ENCODE measurements around the gene GAREM1. TPM values are rescaled to one million over a fixed set of nuclear protein-coding genes. Genes with fewer than 3 reads are reported as not detected.
"Not testable (repeated sequence)": the region's sequence is repeated elsewhere in the genome, so short reads cannot be mapped to it uniquely, and the experiment has no call there.

Gene GAREM1
- total RNA-seq, 1 experiment from 2014 or later = 1.8 TPM

GRCh38 chr18:32295604-32296003 is 175.1 kb downstream of the GAREM1 start:
- no peak overlapping the region for H3K9ac ChIP-seq (ENCODE audit: low read length)
- no peaks in the 10 kb centered on the region for H3K4me1 ChIP-seq (ENCODE audit: insufficient read depth, low read length)
- no peaks in the 10 kb centered on the region for H4K20me1 ChIP-seq (ENCODE audit: low read length)
- H3K36me3 ChIP-seq (ENCODE audit: low read depth, low read length) = no peaks in the 10 kb centered on the region
- no peaks in the 10 kb centered on the region for H3K79me2 ChIP-seq (ENCODE audit: low read length)
- no peak for ATAC-seq
- no peaks in the 10 kb centered on the region for H3F3A ChIP-seq (ENCODE audit: low read length, unreplicated experiment)
- CTCF ChIA-PET = no interaction called here
- intact Hi-C loops (cut with micrococcal nuclease) = no loop called here
- H3K9me3 ChIP-seq (ENCODE audit: low read length) = no peaks in the 10 kb centered on the region
- no peak overlapping the region for H3K27ac ChIP-seq (ENCODE audit: low read length)
- H3K27me3 ChIP-seq (ENCODE audit: low read length) = no peaks in the 10 kb centered on the region
- no peaks in the 10 kb centered on the region for H3K9me2 ChIP-seq (replicated peaks; ENCODE audit: low read length)
- no peak overlapping the region for H2AFZ ChIP-seq (ENCODE audit: low read length)
- POLR2A ChIA-PET (ENCODE audit: unreplicated experiment) = interaction anchor here (0.7 kb wide), 1 partner anchor 45 kb away, joined by 3 read pairs; no protein-coding TSS in a partner anchor
- no TSS peak for BruUV-seq (replicated peaks)
- H3K4me2 ChIP-seq (ENCODE audit: low read length) = no peak overlapping the region
- DNase-seq = no peak
- TF ChIP-seq CTCF (conservative IDR thresholded peaks at IDR 0.05; ENCODE audit: low read depth, low read length) = no peak
- no peak for TF ChIP-seq EZH2phosphoT487 (IDR thresholded peaks at IDR 0.05; ENCODE audit: borderline replicate concordance, low read length)
- no peak for TF ChIP-seq EZH2 (IDR thresholded peaks at IDR 0.05; ENCODE audit: low read length, unreplicated experiment)
- H3K4me3 ChIP-seq (ENCODE audit: low read length) = no peak overlapping the region

GRCh38 chr18:32293107-32293506 is 177.6 kb downstream of the GAREM1 start:
- no peaks in the 10 kb centered on the region for H3K4me1 ChIP-seq (ENCODE audit: insufficient read depth, low read length)
- H3K9me3 ChIP-seq (ENCODE audit: low read length) = no peaks in the 10 kb centered on the region
- no TSS peak for BruUV-seq (replicated peaks)
- H4K20me1 ChIP-seq (ENCODE audit: low read length) = no peaks in the 10 kb centered on the region
- no peak overlapping the region for H3K4me3 ChIP-seq (ENCODE audit: low read length)
- no peak for ATAC-seq
- H3K9me2 ChIP-seq (replicated peaks; ENCODE audit: low read length) = no peaks in the 10 kb centered on the region
- CTCF ChIA-PET = no interaction called here
- POLR2A ChIA-PET (ENCODE audit: unreplicated experiment) = no interaction called here
- H3K36me3 ChIP-seq (ENCODE audit: low read depth, low read length) = no peaks in the 10 kb centered on the region
- no peak for DNase-seq
- no peaks in the 10 kb centered on the region for H3F3A ChIP-seq (ENCODE audit: low read length, unreplicated experiment)
- TF ChIP-seq EZH2 (IDR thresholded peaks at IDR 0.05; ENCODE audit: low read length, unreplicated experiment) = no peak
- TF ChIP-seq EZH2phosphoT487 (IDR thresholded peaks at IDR 0.05; ENCODE audit: borderline replicate concordance, low read length) = no peak
- no peak for TF ChIP-seq CTCF (conservative IDR thresholded peaks at IDR 0.05; ENCODE audit: low read depth, low read length)
- no peaks in the 10 kb centered on the region for H3K79me2 ChIP-seq (ENCODE audit: low read length)
- H3K9ac ChIP-seq (ENCODE audit: low read length) = no peak overlapping the region
- no peak overlapping the region for H3K27ac ChIP-seq (ENCODE audit: low read length)
- H3K4me2 ChIP-seq (ENCODE audit: low read length) = no peak overlapping the region
- H3K27me3 ChIP-seq (ENCODE audit: low read length) = no peaks in the 10 kb centered on the region
- intact Hi-C loops (cut with micrococcal nuclease) = no loop called here
- no peak overlapping the region for H2AFZ ChIP-seq (ENCODE audit: low read length)

GRCh38 chr18:32291623-32292022 is 179.1 kb downstream of the GAREM1 start:
- DNase-seq; H3K9ac ChIP-seq (ENCODE audit: low read length); H2AFZ ChIP-seq (ENCODE audit: low read length); H3F3A ChIP-seq (ENCODE audit: low read length, unreplicated experiment); H3K27ac ChIP-seq (ENCODE audit: low read length); BruUV-seq (replicated peaks); H4K20me1 ChIP-seq (ENCODE audit: low read length); ATAC-seq; POLR2A ChIA-PET (ENCODE audit: unreplicated experiment); H3K4me2 ChIP-seq (ENCODE audit: low read length); CTCF ChIA-PET; H3K36me3 ChIP-seq (ENCODE audit: low read depth, low read length); H3K4me1 ChIP-seq (ENCODE audit: insufficient read depth, low read length); H3K27me3 ChIP-seq (ENCODE audit: low read length); H3K79me2 ChIP-seq (ENCODE audit: low read length); intact Hi-C loops (cut with micrococcal nuclease); H3K9me2 ChIP-seq (replicated peaks; ENCODE audit: low read length); H3K9me3 ChIP-seq (ENCODE audit: low read length); H3K4me3 ChIP-seq (ENCODE audit: low read length): not testable (repeated sequence)
